ENCODE measurements around the gene SMAD5. TPM values are rescaled to one million over a fixed set of nuclear protein-coding genes. Genes with fewer than 3 reads are reported as not detected.

SMAD5 gene
- polyA plus RNA-seq, 3 donors = 7.9 to 19.2 (median 17.3) TPM

- 79% methylated on average over 2 of the region's 2 CpGs for WGBS (ENCODE audit: insufficient coverage)
Measured at GRCh38 chr5:136108180-136108611, 24.4 kb upstream of the SMAD5 start.

GRCh38 chr5:136108766-136109165, 23.9 kb upstream of the SMAD5 start:
- intact Hi-C loops (cut with micrococcal nuclease) = no loop called here
- Histone ChIP-seq H4K20me1 (ENCODE audit: insufficient read depth, low read length) (no peaks in the 10 kb centered on the region), H3K9me3 (replicated peaks in 1 of 2; ENCODE audit: control insufficient read depth in 1 of 2, insufficient read depth in 1 of 2, low read length in 2 of 2) (no peaks in the 10 kb centered on the region), H3K4me3 (replicated peaks in 1 of 3; ENCODE audit: low read depth in 2 of 3, low read length in 3 of 3) (no peak overlapping the region), H3K4me1 (ENCODE audit: control insufficient read depth in 1 of 2, insufficient read depth in 2 of 2, low read length in 2 of 2) (no peaks in the 10 kb centered on the region), H3K79me2 (ENCODE audit: insufficient read depth, low read length) (no peaks in the 10 kb centered on the region), H3K27me3 (ENCODE audit: control insufficient read depth in 2 of 2, insufficient read depth in 2 of 2, low read length in 2 of 2) (peaks cover 0 to 2% of the 10 kb centered on the region in 2 donors), H3K36me3 (replicated peaks in 1 of 2; ENCODE audit: control insufficient read depth in 1 of 2, insufficient read depth in 2 of 2, low read length in 2 of 2) (no peaks in the 10 kb centered on the region), H3K9ac (ENCODE audit: insufficient read depth, low read length, poor library complexity, severe bottlenecking) (no peak overlapping the region), H3K4me2 (replicated peaks; ENCODE audit: extremely low read depth, low read length, poor library complexity, severe bottlenecking) (no peak overlapping the region), H3K27ac (ENCODE audit: low read depth in 1 of 2, low read length in 2 of 2) (no peak overlapping the region), H2AFZ (ENCODE audit: insufficient read depth, low read depth, low read length, poor library complexity, severe bottlenecking) (no peak overlapping the region)
- no peak overlapping the region for H3K27ac Mint-ChIP-seq
- no peak for DNase-seq
- peaks cover 7 to 8% (median 8%) of the 10 kb centered on the region in 3 donors for H3K27me3 Mint-ChIP-seq (ENCODE audit: low read depth in 3 of 3)
- no peak for TF ChIP-seq CTCF (IDR thresholded peaks at IDR 0.05)
- no peaks in the 10 kb centered on the region for H3K9me3 Mint-ChIP-seq
- 100% methylated on average over 1 of the region's 1 CpG for WGBS (ENCODE audit: insufficient coverage)
- no peaks in the 10 kb centered on the region for H3K4me1 Mint-ChIP-seq
- H3K4me3 Mint-ChIP-seq = no peak overlapping the region
- no peaks in the 10 kb centered on the region for H3K36me3 Mint-ChIP-seq

More at GRCh38 chr5:136108180-136108611, 24.4 kb upstream of the SMAD5 start:
- Histone ChIP-seq H3K9ac (ENCODE audit: insufficient read depth, low read length, poor library complexity, severe bottlenecking) (no peak overlapping the region), H2AFZ (ENCODE audit: insufficient read depth, low read depth, low read length, poor library complexity, severe bottlenecking) (no peak overlapping the region), H3K9me3 (replicated peaks in 1 of 2; ENCODE audit: control insufficient read depth in 1 of 2, insufficient read depth in 1 of 2, low read length in 2 of 2) (no peaks in the 10 kb centered on the region), H3K36me3 (replicated peaks in 1 of 2; ENCODE audit: control insufficient read depth in 1 of 2, insufficient read depth in 2 of 2, low read length in 2 of 2) (no peaks in the 10 kb centered on the region), H3K4me3 (replicated peaks in 1 of 3; ENCODE audit: low read depth in 2 of 3, low read length in 3 of 3) (no peak overlapping the region), H3K27ac (ENCODE audit: low read depth in 1 of 2, low read length in 2 of 2) (no peak overlapping the region), H3K27me3 (ENCODE audit: control insufficient read depth in 2 of 2, insufficient read depth in 2 of 2, low read length in 2 of 2) (peaks cover 0 to 2% of the 10 kb centered on the region in 2 donors), H3K4me1 (ENCODE audit: control insufficient read depth in 1 of 2, insufficient read depth in 2 of 2, low read length in 2 of 2) (no peaks in the 10 kb centered on the region), H3K79me2 (ENCODE audit: insufficient read depth, low read length) (no peaks in the 10 kb centered on the region), H3K4me2 (replicated peaks; ENCODE audit: extremely low read depth, low read length, poor library complexity, severe bottlenecking) (no peak overlapping the region), H4K20me1 (ENCODE audit: insufficient read depth, low read length) (no peaks in the 10 kb centered on the region)
- H3K9me3 Mint-ChIP-seq = no peaks in the 10 kb centered on the region
- intact Hi-C loops (cut with micrococcal nuclease) = no loop called here
- TF ChIP-seq CTCF (IDR thresholded peaks at IDR 0.05) = no peak
- H3K4me3 Mint-ChIP-seq = no peak overlapping the region
- DNase-seq = no peak
- no peaks in the 10 kb centered on the region for H3K36me3 Mint-ChIP-seq
- no peak overlapping the region for H3K27ac Mint-ChIP-seq
- no peaks in the 10 kb centered on the region for H3K4me1 Mint-ChIP-seq
- H3K27me3 Mint-ChIP-seq (ENCODE audit: low read depth in 3 of 3) = peaks cover 4 to 9% (median 7%) of the 10 kb centered on the region in 3 donors

Data from CD14-positive monocyte (primary cell).